LNCAP (cell line): ENCODE measurements around the gene RERE.

Source experiments
- CTCF ChIP-seq: fragments of 450-650 bp; IDR thresholded peaks from 2 replicates; pipeline ENCODE4 v1.5.1; 2017; ENCODE audit warnings: mild to moderate bottlenecking

Gene RERE

GRCh38 chr1:8578936-8579335, 238.5 kb downstream of the RERE start:
- TF ChIP-seq CTCF: no peak

GRCh38 chr1:8578132-8578877, 239.1 kb downstream of the RERE start:
- no peak for TF ChIP-seq CTCF

- no peak for TF ChIP-seq CTCF
Observed at GRCh38 chr1:8574985-8575384, 242.5 kb downstream of the RERE start.

GRCh38 chr1:8572106-8572505, 245.3 kb downstream of the RERE start:
- TF ChIP-seq CTCF: no peak

GRCh38 chr1:8571200-8571984, 246.0 kb downstream of the RERE start:
- peak; percentile 84 for TF ChIP-seq CTCF

GRCh38 chr1:8570465-8570864, 247.0 kb downstream of the RERE start:
- TF ChIP-seq CTCF: no peak

- no peak for TF ChIP-seq CTCF
Observed at GRCh38 chr1:8569242-8569641, 248.2 kb downstream of the RERE start.
